HG03064 (cell line): ENCODE measurements around the gene BMPER.

Source experiments
- ATAC-seq: cut with Tn5 transposase; IDR thresholded peaks from one replicate; pipeline ENCODE4 v1.9.1; 2021; ENCODE audit warnings: low read depth; ENCODE audit not compliant: unreplicated experiment

The BMPER gene

DNA sequence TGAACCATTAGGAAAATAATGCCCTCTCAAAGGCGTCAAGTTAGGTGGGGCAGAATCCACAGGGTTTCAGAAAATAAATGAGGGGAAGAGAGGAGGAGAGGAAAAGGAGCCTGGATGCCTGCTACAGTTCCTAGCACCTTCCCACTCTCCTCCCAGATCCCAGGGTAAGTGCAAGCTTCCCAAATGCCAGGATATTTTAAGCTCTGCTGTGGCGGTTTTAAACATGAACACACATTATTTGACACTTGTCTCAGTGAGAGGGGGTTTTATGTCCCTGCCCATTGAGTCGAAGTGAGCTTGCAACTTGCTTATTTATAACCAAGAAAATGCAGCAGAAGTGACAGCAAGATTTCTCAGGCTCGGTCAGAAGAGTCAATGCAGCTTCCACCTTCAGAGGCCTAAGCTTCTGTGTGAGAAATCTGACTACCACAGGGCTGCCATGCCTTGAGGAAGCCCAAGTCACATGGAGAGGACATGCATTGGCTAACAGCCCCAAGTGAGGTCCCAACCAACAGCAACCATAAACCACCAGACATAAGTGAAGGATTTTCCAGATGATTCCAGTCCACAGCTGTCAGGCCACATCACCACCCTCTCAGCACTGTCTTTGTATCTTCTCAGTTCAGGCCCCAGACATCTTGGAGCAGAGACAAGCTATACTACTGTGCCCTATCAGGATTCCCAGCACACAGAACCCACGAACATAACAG, 17.9 kb upstream of the BMPER start:
- ATAC-seq: no peak

DNA sequence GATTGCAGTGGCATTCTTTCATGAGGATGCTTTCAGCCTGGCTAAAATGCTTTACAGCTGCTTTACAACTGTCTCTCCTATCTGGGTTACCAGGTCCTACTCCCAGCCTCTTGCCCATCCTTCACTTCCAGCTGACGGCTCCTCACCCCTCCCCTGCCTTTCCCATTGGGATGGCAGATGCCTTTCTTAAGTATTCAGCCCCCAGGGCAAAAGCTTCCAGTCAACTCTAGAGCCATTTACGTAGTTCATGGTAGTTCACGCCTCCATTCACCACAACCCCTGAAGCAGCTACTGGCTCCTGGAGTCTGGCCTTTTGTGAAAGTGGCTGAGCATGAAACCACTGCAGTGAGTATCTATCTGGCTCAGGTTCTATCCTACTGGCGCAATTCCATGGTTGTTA, 17.2 kb upstream of the BMPER start:
- no peak for ATAC-seq

- ATAC-seq: no peak
These were observed 12.4 kb upstream of the BMPER start for GRCh38 chr7:33892945-33893344.

- ATAC-seq: no peak
These were observed 12.0 kb upstream of the BMPER start for GRCh38 chr7:33893377-33893776.

DNA sequence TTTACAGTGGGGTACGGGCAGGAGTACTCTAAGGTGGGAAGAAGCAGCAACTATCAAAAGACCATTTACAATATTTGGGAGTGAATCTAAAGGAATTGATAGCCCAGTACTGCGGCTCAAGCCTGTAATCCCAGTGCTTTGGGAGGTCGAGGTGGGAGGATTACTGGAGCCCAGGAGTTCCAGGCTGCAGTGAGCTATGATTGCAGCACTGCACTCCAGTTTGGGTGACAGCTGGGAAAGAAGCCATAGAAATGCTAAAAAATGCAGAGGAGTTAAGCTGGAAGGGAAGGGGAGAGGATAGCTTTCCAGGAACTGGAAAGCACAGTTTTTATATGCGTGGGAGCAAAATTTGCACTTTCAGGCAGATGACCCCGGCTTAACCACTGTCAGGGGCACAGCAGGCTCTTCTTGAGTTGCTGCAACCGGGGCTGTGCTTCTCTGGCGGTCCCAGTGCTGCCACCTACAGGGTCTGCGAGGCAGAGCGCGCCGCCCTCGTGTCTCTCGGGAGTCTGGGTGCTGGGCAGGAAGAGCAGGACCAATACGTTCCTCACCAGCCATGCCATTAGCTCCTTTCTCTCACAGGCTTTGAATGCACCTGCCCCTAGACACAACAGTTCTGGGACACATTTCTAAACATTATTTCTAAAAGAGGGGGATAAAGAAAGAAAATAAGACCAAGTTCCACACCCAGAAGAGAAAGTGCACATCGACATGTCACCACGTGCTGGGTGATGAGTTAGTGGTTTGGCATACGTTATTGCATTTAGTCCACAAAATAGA, 10.1 kb upstream of the BMPER start:
- peak; percentile 96 for ATAC-seq

DNA sequence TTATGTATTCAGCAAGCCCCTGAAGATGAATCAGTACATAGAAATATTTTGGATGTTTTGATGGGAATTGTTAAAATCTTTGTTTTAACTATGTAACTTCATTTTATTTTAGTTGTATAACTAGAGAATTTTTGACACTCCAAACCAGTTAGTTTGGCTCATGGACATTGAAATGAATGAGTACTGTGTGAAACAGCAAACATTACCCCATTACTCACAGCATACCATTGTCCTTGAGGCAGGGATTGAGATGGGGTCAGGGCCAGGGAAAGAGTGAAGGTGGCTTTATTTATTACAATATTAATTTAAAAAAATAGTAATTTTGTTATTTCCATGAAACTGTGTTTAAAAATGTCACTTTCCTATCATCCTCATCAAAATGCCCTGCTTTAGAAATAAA, 4.8 kb upstream of the BMPER start:
- no peak for ATAC-seq

DNA sequence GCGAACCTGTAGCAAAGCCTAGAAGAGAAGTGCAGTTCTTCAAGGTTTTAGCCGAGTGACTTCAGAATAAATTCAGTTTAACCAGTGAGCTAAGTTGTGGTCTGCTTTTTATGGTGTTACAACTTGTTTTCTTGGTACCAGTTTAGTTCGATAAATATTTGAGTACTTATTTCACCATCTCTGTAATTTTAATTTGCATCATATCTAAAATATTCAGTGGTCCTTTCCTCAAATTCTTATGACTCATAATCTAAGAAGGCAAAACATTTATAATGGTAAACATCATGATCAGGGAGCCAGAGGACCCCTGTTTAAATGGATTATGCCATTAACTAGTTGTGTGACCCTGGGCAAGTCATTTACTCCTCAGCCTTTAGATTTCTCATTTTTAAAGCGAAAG, 4.1 kb upstream of the BMPER start:
- ATAC-seq: no peak

- ATAC-seq: no peak
These were observed 3.5 kb upstream of the BMPER start for GRCh38 chr7:33901847-33902246.

GRCh38 chr7:33902746-33903145, 2.6 kb upstream of the BMPER start:
- ATAC-seq: no peak

GRCh38 chr7:33903791-33904680, 1.3 kb upstream of the BMPER start:
- no peak for ATAC-seq

GRCh38 chr7:33904681-33905388, 504 bp upstream of the BMPER start:
- no peak for ATAC-seq

GRCh38 chr7:33906697-33907096, 1.4 kb downstream of the BMPER start:
- no peak for ATAC-seq

DNA sequence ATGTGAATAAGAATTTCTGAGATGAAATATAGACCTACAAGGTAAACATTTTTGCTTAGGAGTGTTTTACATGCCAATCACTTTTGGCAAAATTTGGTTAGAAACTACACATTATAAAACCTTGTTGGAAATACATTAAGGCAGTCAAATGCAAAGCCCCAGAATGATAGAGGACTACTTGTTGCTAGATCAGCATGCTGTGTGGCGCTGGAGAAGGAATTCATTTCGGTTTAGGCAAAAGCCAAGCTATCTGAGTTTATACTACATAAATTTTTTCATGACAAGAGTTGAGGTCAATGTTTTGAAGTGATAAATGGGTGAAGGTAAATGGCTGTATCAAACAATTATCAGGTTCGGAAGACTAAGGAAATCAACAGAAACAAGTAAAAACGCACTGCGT, 2.3 kb downstream of the BMPER start:
- no peak for ATAC-seq

GRCh38 chr7:33909318-33909717, 4.0 kb downstream of the BMPER start:
- ATAC-seq: no peak

DNA sequence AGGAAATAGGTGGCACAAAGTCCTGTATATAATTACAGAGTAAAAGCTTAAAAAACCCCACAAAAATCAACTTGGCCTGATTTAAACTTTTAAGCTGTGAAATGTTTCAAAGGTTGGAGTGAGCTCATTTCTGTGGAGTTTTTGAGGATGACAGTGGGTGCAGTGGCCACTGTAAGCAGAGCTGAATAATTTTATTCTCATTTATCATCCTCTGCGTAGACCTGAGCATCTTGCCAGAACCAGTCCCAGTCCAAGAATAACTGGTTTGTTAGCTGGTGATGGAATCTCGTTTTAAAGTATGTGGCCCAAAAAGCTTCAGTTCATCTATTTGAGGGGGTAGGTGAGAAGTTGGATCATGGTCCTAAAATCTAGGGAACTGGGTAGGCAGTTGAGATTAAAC, 4.4 kb downstream of the BMPER start:
- ATAC-seq: no peak

GRCh38 chr7:33910756-33911155, 5.4 kb downstream of the BMPER start:
- no peak for ATAC-seq

DNA sequence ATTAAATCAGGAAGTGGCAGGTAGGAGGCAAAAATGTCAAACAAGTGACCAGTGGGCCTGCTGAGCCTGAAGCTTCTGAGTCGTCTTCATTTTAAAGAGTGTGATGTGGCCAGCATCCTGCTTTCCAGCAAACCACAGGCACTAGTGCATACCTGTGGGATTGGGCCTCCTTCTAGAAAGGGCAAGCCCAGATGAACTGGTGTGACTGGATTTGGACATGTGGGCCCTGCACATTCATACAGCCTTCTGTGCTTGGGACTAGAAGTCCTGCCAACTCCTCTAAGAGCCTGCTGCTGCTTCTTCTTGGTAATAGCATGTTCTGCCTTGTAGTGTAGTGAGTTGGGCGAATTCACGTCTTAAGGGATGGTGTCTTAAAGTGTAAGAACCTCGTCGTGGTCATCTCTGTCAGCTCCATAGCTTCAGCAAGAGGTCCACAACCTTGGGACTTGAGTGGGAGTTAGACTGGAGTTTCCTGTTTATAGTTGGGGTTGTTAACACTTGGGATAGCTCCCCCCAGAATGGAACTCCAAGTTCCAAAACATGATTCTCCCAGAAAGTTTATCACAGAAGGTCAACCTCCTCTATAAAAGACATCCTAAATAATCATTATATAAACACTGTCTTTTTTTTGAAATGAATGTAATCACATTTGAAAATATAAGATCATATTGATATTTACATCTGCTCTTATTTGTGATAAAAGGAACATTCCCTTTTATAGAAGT, 11.2 kb downstream of the BMPER start:
- ATAC-seq: no peak

DNA sequence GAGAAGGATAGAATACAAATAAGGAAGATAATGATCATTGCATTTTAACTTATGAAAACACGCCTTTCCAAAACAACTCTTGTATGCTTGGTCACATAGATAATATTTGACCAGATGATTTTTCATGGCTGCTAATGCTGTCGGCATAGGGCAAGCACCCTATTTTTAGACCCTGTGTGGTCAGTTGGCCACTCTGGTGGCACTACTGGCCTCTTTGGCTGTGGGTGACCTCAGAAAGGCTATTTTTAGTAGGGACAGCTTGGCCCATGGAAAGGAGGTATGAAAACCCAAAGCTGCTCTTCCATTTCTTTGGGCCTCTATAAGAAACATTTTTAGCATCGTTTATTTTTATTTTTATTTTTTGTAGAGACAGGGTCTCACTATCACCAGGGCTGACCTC, 12.3 kb downstream of the BMPER start:
- ATAC-seq: no peak

DNA sequence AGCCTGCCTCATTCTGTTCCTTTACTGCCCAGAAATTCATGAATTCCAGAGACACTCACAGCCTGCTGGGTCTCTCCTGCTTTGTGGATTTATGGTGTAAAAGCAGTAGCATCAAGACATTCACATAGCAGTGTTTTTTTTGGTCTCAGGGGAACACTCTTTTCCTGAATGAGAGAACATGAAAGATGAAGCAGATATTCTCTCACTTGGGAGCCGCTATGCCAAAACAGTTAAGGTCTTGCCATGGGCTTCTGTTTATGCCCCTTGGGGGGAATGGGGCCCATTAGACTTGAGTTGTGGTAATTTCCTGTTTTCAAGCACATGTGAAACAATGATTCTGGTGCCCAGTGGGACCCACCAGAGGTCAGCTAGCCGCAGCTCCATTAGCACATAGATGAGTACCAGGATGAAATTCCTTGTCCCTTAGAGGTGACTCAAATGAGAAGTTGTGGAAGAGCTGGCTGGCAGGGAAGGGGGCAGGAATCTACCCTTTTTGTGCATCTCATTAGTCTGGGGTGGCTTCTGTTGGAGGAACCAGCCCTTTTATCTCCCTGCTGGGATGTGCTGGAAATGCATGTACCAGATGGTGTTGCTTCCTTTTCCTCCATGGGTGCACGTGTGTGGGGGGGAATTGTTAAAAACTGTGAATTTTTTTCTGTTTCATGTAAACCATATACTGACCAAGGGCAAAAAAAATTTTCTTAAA, 13.3 kb downstream of the BMPER start:
- no peak for ATAC-seq
